ENCODE data around the gene MAT2B. TPM values are rescaled to one million over a fixed set of nuclear protein-coding genes. Genes with fewer than 3 reads are reported as not detected.

MAT2B gene
- polyA plus RNA-seq, 2 of the 4 experiments (the other 2 are of a cell fraction): 58.6 to 74.0 TPM

DNA sequence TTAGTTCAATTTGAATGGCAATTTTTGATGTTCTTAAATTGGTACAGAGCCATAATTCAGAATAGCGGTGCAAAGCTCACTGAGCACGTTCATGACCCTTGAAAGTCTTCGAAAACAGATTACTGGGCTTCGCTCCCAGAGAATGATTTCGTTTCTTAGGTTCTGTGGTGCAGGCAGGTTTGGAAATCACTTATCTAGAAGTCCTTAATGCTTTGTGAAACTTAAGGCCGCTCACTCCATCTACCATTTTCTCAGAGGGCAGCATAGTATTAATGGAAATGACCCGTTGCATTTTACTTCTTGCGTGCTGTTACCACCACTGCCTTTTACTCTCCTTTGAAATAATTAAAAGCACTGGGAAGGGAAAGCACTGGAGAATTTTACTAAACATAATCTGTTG is 2.9 kb upstream of the MAT2B start:
- peaks cover 11% of the 10 kb centered on the region for H3K4me1 ChIP-seq
- POLR2A ChIA-PET: interaction anchor here (1.0 to 2.0 kb wide), 2 partner anchors 29 to 42 kb away, joined by 3 to 20 read pairs; partner anchors contain the start of genes HMMR and NUDCD2
- no peak for FAIRE-seq

DNA sequence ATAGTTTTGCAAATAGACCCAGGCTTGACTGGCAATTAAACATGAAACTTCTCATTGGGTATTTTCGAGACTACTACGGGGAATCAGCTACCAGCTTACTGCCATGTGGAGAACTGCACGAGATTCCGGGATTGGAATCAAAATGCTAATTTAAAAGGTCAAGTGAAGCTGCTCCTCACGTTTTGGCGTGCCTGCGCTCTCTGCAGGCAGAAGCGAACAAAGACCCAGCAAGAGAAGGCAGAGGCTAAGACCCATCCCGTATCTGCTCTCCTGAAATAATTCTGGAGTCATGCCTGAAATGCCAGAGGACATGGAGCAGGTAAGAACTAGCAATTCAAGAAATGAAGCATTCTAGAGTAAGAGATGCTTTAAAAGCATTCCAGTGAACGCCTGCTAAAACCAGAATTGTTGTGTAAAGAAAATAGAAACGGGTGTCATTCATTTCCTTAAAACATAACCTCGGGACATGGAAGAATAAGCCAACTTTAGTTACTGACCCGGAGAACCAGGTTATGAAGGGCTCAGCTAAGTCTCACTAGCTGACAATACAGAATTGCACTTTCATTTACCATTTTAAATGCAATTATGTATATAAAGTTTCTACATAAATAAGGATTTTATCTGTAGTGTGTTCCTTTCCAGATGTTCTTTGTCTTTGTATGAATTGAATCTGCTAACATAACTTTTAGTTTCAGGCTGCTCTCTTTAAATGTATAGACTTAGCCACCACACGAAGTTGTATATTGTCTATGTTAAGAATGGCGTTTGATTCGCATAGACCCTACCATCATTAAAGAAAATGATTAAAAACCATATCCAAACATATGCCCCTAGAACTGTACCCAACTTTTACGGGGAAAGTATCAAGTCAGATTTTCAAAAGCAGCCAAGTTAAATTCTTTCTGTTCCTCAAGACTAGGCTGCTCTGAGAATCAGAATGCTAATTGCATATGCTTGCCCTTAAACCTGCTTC is 2.0 kb upstream of the MAT2B start:
- POLR2A ChIA-PET: interaction anchor here (0.6 to 2.0 kb wide), 3 partner anchors 30 to 48 kb away, joined by 3 to 20 read pairs (median 4); partner anchors contain the start of genes HMMR and NUDCD2
- peak overlapping the region; percentile 77 for H3K4me3 ChIP-seq
- FAIRE-seq: no peak
- peak; percentile 31 to 37; a peak in 4 of 6 replicates for ATAC-seq
- peak; percentile 54 to 76 for DNase-seq (ENCODE audit: low read depth in 1 of 2, low spot score in 1 of 2)
- H3K4me2 ChIP-seq: peak overlapping the region; percentile 91
- 2% methylated on average over 17 of the region's 17 CpGs for WGBS (ENCODE audit: missing lambda C conversion rate)
- H3K4me1 ChIP-seq: peaks cover 20% of the 10 kb centered on the region
- H3K27ac ChIP-seq: peak overlapping the region; percentile 87 to 93
- TF ChIP-seq RAD21 (conservative IDR thresholded peaks at IDR 0.05 in 1 of 2, IDR thresholded peaks at IDR 0.05 in 1 of 2) (peak; percentile 51), CEBPB (IDR thresholded peaks at IDR 0.05) (no peak), SMC3 (IDR thresholded peaks at IDR 0.05) (peak; percentile 23; the same call in 1 of the 3 replicates), BHLHE40 (IDR thresholded peaks at IDR 0.05; ENCODE audit: low read depth, low read length) (peak; percentile 75), POLR2A (IDR thresholded peaks at IDR 0.05; ENCODE audit: low read length) (peak; percentile 32; the same call in 1 of the 2 replicates)
- TF ChIP-seq, protein P1, sequence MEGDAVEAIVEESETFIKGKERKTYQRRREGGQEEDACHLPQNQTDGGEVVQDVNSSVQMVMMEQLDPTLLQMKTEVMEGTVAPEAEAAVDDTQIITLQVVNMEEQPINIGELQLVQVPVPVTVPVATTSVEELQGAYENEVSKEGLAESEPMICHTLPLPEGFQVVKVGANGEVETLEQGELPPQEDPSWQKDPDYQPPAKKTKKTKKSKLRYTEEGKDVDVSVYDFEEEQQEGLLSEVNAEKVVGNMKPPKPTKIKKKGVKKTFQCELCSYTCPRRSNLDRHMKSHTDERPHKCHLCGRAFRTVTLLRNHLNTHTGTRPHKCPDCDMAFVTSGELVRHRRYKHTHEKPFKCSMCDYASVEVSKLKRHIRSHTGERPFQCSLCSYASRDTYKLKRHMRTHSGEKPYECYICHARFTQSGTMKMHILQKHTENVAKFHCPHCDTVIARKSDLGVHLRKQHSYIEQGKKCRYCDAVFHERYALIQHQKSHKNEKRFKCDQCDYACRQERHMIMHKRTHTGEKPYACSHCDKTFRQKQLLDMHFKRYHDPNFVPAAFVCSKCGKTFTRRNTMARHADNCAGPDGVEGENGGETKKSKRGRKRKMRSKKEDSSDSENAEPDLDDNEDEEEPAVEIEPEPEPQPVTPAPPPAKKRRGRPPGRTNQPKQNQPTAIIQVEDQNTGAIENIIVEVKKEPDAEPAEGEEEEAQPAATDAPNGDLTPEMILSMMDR (IDR thresholded peaks at IDR 0.05): peak; percentile 46
- TF ChIP-seq, protein P2, sequence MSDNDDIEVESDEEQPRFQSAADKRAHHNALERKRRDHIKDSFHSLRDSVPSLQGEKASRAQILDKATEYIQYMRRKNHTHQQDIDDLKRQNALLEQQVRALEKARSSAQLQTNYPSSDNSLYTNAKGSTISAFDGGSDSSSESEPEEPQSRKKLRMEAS (IDR thresholded peaks at IDR 0.05): peak; percentile 70
- TF ChIP-seq, protein P3, sequence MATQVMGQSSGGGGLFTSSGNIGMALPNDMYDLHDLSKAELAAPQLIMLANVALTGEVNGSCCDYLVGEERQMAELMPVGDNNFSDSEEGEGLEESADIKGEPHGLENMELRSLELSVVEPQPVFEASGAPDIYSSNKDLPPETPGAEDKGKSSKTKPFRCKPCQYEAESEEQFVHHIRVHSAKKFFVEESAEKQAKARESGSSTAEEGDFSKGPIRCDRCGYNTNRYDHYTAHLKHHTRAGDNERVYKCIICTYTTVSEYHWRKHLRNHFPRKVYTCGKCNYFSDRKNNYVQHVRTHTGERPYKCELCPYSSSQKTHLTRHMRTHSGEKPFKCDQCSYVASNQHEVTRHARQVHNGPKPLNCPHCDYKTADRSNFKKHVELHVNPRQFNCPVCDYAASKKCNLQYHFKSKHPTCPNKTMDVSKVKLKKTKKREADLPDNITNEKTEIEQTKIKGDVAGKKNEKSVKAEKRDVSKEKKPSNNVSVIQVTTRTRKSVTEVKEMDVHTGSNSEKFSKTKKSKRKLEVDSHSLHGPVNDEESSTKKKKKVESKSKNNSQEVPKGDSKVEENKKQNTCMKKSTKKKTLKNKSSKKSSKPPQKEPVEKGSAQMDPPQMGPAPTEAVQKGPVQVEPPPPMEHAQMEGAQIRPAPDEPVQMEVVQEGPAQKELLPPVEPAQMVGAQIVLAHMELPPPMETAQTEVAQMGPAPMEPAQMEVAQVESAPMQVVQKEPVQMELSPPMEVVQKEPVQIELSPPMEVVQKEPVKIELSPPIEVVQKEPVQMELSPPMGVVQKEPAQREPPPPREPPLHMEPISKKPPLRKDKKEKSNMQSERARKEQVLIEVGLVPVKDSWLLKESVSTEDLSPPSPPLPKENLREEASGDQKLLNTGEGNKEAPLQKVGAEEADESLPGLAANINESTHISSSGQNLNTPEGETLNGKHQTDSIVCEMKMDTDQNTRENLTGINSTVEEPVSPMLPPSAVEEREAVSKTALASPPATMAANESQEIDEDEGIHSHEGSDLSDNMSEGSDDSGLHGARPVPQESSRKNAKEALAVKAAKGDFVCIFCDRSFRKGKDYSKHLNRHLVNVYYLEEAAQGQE (IDR thresholded peaks at IDR 0.05): no peak
- TF ChIP-seq, protein P4, sequence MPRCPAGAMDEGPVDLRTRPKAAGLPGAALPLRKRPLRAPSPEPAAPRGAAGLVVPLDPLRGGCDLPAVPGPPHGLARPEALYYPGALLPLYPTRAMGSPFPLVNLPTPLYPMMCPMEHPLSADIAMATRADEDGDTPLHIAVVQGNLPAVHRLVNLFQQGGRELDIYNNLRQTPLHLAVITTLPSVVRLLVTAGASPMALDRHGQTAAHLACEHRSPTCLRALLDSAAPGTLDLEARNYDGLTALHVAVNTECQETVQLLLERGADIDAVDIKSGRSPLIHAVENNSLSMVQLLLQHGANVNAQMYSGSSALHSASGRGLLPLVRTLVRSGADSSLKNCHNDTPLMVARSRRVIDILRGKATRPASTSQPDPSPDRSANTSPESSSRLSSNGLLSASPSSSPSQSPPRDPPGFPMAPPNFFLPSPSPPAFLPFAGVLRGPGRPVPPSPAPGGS (IDR thresholded peaks at IDR 0.05): 0 out of 3 replicates have a peak, but pooled peaks have one; percentile 56
- TF ChIP-seq, protein P5, sequence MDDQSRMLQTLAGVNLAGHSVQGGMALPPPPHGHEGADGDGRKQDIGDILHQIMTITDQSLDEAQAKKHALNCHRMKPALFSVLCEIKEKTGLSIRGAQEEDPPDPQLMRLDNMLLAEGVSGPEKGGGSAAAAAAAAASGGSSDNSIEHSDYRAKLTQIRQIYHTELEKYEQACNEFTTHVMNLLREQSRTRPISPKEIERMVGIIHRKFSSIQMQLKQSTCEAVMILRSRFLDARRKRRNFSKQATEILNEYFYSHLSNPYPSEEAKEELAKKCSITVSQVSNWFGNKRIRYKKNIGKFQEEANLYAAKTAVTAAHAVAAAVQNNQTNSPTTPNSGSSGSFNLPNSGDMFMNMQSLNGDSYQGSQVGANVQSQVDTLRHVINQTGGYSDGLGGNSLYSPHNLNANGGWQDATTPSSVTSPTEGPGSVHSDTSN (IDR thresholded peaks at IDR 0.05): no peak
- no peaks in the 10 kb centered on the region for H3K9me3 ChIP-seq
- CTCF ChIA-PET: interaction anchor here (0.8 to 2.6 kb wide), 9 partner anchors 9 to 45 kb away, joined by 3 to 18 read pairs (median 7); partner anchors contain the start of genes HMMR and NUDCD2

More for the DNA sequence above, 2.9 kb upstream of the MAT2B start:
- WGBS (ENCODE audit: missing lambda C conversion rate): 93% methylated on average over 8 of the region's 8 CpGs
- Histone ChIP-seq H3K27ac (peak overlapping the region; percentile 87 to 93), H3K9me3 (no peaks in the 10 kb centered on the region), H3K4me2 (peak overlapping the region; percentile 91), H3K4me3 (peak overlapping the region; percentile 77)
- CTCF ChIA-PET: interaction anchor here (0.6 to 2.6 kb wide), 10 partner anchors 8 to 575 kb away, joined by 3 to 18 read pairs (median 6); partner anchors contain the start of genes HMMR and NUDCD2
- TF ChIP-seq, protein P6, sequence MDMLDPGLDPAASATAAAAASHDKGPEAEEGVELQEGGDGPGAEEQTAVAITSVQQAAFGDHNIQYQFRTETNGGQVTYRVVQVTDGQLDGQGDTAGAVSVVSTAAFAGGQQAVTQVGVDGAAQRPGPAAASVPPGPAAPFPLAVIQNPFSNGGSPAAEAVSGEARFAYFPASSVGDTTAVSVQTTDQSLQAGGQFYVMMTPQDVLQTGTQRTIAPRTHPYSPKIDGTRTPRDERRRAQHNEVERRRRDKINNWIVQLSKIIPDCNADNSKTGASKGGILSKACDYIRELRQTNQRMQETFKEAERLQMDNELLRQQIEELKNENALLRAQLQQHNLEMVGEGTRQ (IDR thresholded peaks at IDR 0.05): no peak
- ATAC-seq (no peak), DNase-seq (ENCODE audit: low read depth in 1 of 2, low spot score in 1 of 2) (no peak)
